Activated T-helper 2 cell treated with anti-CD3 and anti-CD28 coated beads, Interferon-gamma antibody, Interleukin-2, Interleukin-4, amounts not matched to agents 10 μg/mL and 5 μg/mL and 100 μg/mL, durations not matched to agents 14 hours and 24 hours and 36 hours (primary cell): ENCODE results near the gene PACC1. TPM values are rescaled to one million over a fixed set of nuclear protein-coding genes. Genes with fewer than 3 reads are reported as not detected.
A peak's percentile ranks its signal among the peaks of the same experiment; 100 is the strongest.
"Not testable (repeated sequence)": the region's sequence is repeated elsewhere in the genome, so short reads cannot be mapped to it uniquely, and the experiment has no call there.

Source experiments
- DNase-seq: peaks from one replicate; pipeline ENCODE4 v3.0.0; 2021; ENCODE audit warnings: low spot score
- H3K27ac Mint-ChIP-seq: one replicate; pipeline ENCODE4 v1.8.0; 2021; ENCODE audit warnings: mixed read lengths
- H3K27me3 Mint-ChIP-seq: one replicate; pipeline ENCODE4 v1.8.0; 2021; ENCODE audit warnings: low read depth, mixed read lengths
- H3K36me3 Mint-ChIP-seq: one replicate; pipeline ENCODE4 v1.8.0; 2021; ENCODE audit warnings: low read depth, mixed read lengths
- H3K4me1 Mint-ChIP-seq: one replicate; pipeline ENCODE4 v1.8.0; 2021; ENCODE audit warnings: low read depth, mixed read lengths
- H3K4me3 Mint-ChIP-seq: one replicate; pipeline ENCODE4 v1.8.0; 2021; ENCODE audit warnings: low read depth, mild to moderate bottlenecking, moderate library complexity, mixed read lengths
- H3K9me3 Mint-ChIP-seq: one replicate; pipeline ENCODE4 v1.8.0; 2021; ENCODE audit warnings: mixed read lengths
- intact Hi-C: fragments of 100-400 bp; cut with micrococcal nuclease; formaldehyde crosslinking; loops from one replicate; pipeline ENCODE4 v1.15.1; 2023
- total RNA-seq: library from RNA; stranded (reverse); gene quantifications from 2 replicates; pipeline ENCODE4 v1.2.3, GENCODE V29; 2022

Gene PACC1
- total RNA-seq, 1 donor from 2014 or later: 19.4 TPM

- Mint-ChIP-seq H3K4me1 (peaks cover 10% of the 10 kb centered on the region), H3K27me3 (no peaks in the 10 kb centered on the region), H3K36me3 (peaks cover 71% of the 10 kb centered on the region), H3K9me3 (no peaks in the 10 kb centered on the region), H3K27ac (peak overlapping the region; percentile 12), H3K4me3 (no peak overlapping the region)
- no peak for DNase-seq
- intact Hi-C loops: no loop called here
These were observed 11.9 kb downstream of the PACC1 start for GRCh38 chr1:212402666-212403321.

- Mint-ChIP-seq H3K36me3 (peaks cover 74% of the 10 kb centered on the region), H3K27ac (peak overlapping the region; percentile 12), H3K4me1 (peaks cover 10% of the 10 kb centered on the region), H3K4me3 (no peak overlapping the region), H3K27me3 (no peaks in the 10 kb centered on the region), H3K9me3 (peaks cover 6% of the 10 kb centered on the region)
- intact Hi-C loops: no loop called here
- no peak for DNase-seq
These were observed 12.7 kb downstream of the PACC1 start for GRCh38 chr1:212401838-212402582.

- DNase-seq: no peak
- Mint-ChIP-seq H3K4me1 (peaks cover 10% of the 10 kb centered on the region), H3K9me3 (peaks cover 14% of the 10 kb centered on the region), H3K27me3 (no peaks in the 10 kb centered on the region), H3K4me3 (no peak overlapping the region), H3K27ac (no peak overlapping the region), H3K36me3 (peaks cover 74% of the 10 kb centered on the region)
- intact Hi-C loops: no loop called here
These were observed 13.6 kb downstream of the PACC1 start for GRCh38 chr1:212401042-212401441.

- H3K4me3 Mint-ChIP-seq: no peak overlapping the region
- H3K27ac Mint-ChIP-seq: no peak overlapping the region
- H3K4me1 Mint-ChIP-seq: peaks cover under 1% of the 10 kb centered on the region
- H3K27me3 Mint-ChIP-seq: no peaks in the 10 kb centered on the region
- intact Hi-C loops: no loop called here
- DNase-seq: no peak
- peaks cover 69% of the 10 kb centered on the region for H3K36me3 Mint-ChIP-seq
- H3K9me3 Mint-ChIP-seq: peaks cover 25% of the 10 kb centered on the region
These were observed 17.5 kb downstream of the PACC1 start for GRCh38 chr1:212397171-212397570.

GRCh38 chr1:212396638-212397037 is 18.0 kb downstream of the PACC1 start:
- Mint-ChIP-seq H3K36me3 (peaks cover 69% of the 10 kb centered on the region), H3K27me3 (no peaks in the 10 kb centered on the region), H3K27ac (no peak overlapping the region), H3K4me3 (no peak overlapping the region), H3K9me3 (peaks cover 25% of the 10 kb centered on the region), H3K4me1 (no peaks in the 10 kb centered on the region)
- intact Hi-C loops: no loop called here
- no peak for DNase-seq

GRCh38 chr1:212395678-212396437 is 18.8 kb downstream of the PACC1 start:
- DNase-seq, H3K4me3 Mint-ChIP-seq, H3K27ac Mint-ChIP-seq, H3K4me1 Mint-ChIP-seq, H3K27me3 Mint-ChIP-seq, intact Hi-C loops: not testable (repeated sequence)
- Mint-ChIP-seq H3K36me3 (peaks cover 77% of the 10 kb centered on the region), H3K9me3 (peaks cover 25% of the 10 kb centered on the region)

GRCh38 chr1:212388985-212389716 is 25.5 kb downstream of the PACC1 start:
- no peaks in the 10 kb centered on the region for H3K27me3 Mint-ChIP-seq
- H3K36me3 Mint-ChIP-seq: peaks cover 83% of the 10 kb centered on the region
- H3K4me3 Mint-ChIP-seq: no peak overlapping the region
- no peak for DNase-seq
- intact Hi-C loops: no loop called here
- no peaks in the 10 kb centered on the region for H3K4me1 Mint-ChIP-seq
- H3K27ac Mint-ChIP-seq: no peak overlapping the region
- H3K9me3 Mint-ChIP-seq: peaks cover 12% of the 10 kb centered on the region

GRCh38 chr1:212386029-212386428 is 28.7 kb downstream of the PACC1 start:
- Mint-ChIP-seq H3K36me3 (peaks cover 65% of the 10 kb centered on the region), H3K9me3 (peaks cover 8% of the 10 kb centered on the region), H3K27ac (no peak overlapping the region), H3K4me1 (no peaks in the 10 kb centered on the region), H3K27me3 (no peaks in the 10 kb centered on the region), H3K4me3 (no peak overlapping the region)
- DNase-seq: no peak
- intact Hi-C loops: no loop called here

- Mint-ChIP-seq H3K9me3 (no peaks in the 10 kb centered on the region), H3K4me3 (no peak overlapping the region), H3K27me3 (no peaks in the 10 kb centered on the region), H3K4me1 (no peaks in the 10 kb centered on the region), H3K27ac (no peak overlapping the region), H3K36me3 (peaks cover 57% of the 10 kb centered on the region)
- intact Hi-C loops: no loop called here
- no peak for DNase-seq
These were observed 33.2 kb downstream of the PACC1 start for GRCh38 chr1:212381397-212382035.

GRCh38 chr1:212379366-212379765 is 35.3 kb downstream of the PACC1 start:
- no peak for DNase-seq
- H3K27ac Mint-ChIP-seq: no peak overlapping the region
- H3K36me3 Mint-ChIP-seq: peaks cover 46% of the 10 kb centered on the region
- intact Hi-C loops: no loop called here
- H3K9me3 Mint-ChIP-seq: no peaks in the 10 kb centered on the region
- H3K4me1 Mint-ChIP-seq: no peaks in the 10 kb centered on the region
- no peak overlapping the region for H3K4me3 Mint-ChIP-seq
- no peaks in the 10 kb centered on the region for H3K27me3 Mint-ChIP-seq

GRCh38 chr1:212377644-212378043 is 37.0 kb downstream of the PACC1 start:
- H3K4me3 Mint-ChIP-seq: no peak overlapping the region
- peaks cover 57% of the 10 kb centered on the region for H3K36me3 Mint-ChIP-seq
- H3K27ac Mint-ChIP-seq: no peak overlapping the region
- intact Hi-C loops: no loop called here
- H3K27me3 Mint-ChIP-seq: no peaks in the 10 kb centered on the region
- peaks cover 6% of the 10 kb centered on the region for H3K9me3 Mint-ChIP-seq
- DNase-seq: no peak
- no peaks in the 10 kb centered on the region for H3K4me1 Mint-ChIP-seq

GRCh38 chr1:212375986-212376385 is 38.7 kb downstream of the PACC1 start:
- H3K4me1 Mint-ChIP-seq: no peaks in the 10 kb centered on the region
- intact Hi-C loops: no loop called here
- peaks cover 72% of the 10 kb centered on the region for H3K36me3 Mint-ChIP-seq
- peaks cover 10% of the 10 kb centered on the region for H3K9me3 Mint-ChIP-seq
- H3K27me3 Mint-ChIP-seq: no peaks in the 10 kb centered on the region
- DNase-seq: no peak
- H3K4me3 Mint-ChIP-seq: no peak overlapping the region
- no peak overlapping the region for H3K27ac Mint-ChIP-seq
